ENCODE data around the gene NEDD4L.

The NEDD4L gene

DNA sequence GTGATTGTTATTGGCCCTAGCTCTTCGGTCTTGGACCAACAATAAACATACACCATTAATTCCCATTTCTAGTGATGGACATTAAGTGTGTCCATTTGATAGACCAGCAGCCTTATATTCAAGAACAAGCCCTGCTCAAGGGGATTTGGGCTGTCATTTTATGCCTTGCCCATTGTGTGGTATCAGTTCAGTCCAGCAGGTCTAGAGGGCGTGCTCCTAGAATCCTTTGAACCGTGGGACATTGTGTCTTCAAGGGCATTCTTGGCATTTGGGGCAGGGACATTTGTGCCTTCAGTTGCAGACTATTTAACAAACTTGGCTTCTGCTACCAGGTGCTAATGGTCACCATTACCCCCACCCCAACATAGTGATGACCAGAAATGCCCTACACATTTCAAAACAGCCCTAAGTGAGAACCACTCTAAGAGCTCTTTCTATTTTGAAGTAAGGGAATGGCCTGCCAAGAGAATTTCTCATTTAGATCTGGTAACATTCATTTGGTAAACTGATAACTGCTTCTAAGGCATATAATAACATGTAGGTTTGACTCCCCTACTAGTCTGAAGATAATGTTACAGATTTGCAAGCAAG lies 300.1 kb downstream of the NEDD4L start:
- TF ChIP-seq, protein P1, sequence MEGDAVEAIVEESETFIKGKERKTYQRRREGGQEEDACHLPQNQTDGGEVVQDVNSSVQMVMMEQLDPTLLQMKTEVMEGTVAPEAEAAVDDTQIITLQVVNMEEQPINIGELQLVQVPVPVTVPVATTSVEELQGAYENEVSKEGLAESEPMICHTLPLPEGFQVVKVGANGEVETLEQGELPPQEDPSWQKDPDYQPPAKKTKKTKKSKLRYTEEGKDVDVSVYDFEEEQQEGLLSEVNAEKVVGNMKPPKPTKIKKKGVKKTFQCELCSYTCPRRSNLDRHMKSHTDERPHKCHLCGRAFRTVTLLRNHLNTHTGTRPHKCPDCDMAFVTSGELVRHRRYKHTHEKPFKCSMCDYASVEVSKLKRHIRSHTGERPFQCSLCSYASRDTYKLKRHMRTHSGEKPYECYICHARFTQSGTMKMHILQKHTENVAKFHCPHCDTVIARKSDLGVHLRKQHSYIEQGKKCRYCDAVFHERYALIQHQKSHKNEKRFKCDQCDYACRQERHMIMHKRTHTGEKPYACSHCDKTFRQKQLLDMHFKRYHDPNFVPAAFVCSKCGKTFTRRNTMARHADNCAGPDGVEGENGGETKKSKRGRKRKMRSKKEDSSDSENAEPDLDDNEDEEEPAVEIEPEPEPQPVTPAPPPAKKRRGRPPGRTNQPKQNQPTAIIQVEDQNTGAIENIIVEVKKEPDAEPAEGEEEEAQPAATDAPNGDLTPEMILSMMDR (IDR thresholded peaks at IDR 0.05; ENCODE audit: low read depth, low read length, missing control alignments): no peak
- H3K4me3 ChIP-seq (ENCODE audit: low read depth, low read length): no peak overlapping the region
- DNase-seq (ENCODE audit: low read depth): no peak

DNA sequence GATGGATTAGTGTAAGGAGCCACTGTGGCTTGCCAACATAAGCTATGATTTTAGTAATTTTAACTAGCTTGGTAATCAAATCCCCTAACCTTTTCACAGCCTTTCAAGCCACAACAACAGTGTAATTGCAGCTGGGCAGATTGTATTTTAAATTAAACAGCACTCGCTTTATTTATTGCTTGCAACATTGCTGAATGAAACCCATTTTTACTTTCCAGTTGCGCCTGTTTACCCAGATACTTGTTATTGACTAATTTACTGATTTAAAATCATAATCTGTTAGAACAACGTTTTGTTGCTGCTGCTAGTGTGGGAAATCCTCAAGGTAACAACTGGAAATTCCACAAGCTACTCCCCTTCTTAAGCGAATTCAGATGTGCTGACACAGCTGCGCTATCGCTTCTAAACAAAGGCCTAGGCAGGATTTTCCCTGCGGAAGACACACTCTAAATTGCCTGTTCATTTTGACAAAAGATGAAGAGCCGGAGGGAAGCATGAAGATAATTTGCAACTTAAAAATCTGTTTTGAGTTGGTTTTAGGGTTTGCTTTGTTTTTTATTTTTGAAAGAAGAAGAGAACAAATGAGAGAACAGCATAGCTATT lies 300.9 kb downstream of the NEDD4L start:
- no peak for DNase-seq (ENCODE audit: low read depth)
- no peak overlapping the region for H3K4me3 ChIP-seq (ENCODE audit: low read depth, low read length)
- TF ChIP-seq, protein P1 (IDR thresholded peaks at IDR 0.05; ENCODE audit: low read depth, low read length, missing control alignments): no peak

DNA sequence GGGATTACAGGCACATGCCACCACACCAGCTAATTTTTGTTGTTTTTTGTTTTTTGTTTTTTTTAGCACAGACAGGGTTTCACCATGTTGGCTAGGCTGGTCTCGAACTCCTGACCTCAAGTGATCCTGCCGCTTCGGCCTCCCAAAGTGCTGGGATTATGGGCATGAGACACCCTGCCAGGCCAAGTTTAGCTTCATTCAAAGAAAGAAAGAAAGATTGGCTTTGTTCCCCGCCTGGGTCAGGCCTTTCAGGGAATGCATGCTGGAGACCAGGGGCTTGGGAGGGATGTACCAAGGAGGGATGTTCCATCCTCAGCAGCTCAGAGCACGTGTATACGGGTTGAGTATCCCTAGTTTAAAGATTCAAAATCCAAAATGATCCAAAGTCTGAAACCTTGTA lies 301.8 kb downstream of the NEDD4L start:
- TF ChIP-seq, protein P1 (IDR thresholded peaks at IDR 0.05; ENCODE audit: low read depth, low read length, missing control alignments): no peak
- DNase-seq (ENCODE audit: low read depth): no peak
- no peak overlapping the region for H3K4me3 ChIP-seq (ENCODE audit: low read depth, low read length)

DNA sequence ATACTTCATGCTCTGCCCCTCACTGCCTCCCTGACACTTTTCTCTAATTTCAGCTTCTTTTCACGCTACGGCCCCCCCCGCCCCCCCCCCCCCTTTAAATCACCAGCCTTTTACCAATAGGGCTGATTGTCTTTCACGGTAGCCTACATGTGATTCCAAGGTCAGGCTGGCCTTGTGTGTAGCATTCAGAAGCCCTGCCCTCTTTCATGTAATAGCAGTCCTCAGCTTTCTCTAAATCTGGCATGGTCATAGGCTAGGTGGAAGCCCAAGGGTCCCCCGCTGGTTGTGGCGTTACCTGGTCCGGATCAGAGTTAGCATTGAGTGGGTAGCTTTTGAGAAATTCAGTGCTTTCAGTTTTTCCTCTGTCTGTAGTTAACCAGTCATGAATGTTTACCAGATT lies 303.1 kb downstream of the NEDD4L start:
- no peak overlapping the region for H3K4me3 ChIP-seq (ENCODE audit: low read depth, low read length)
- TF ChIP-seq, protein P1 (IDR thresholded peaks at IDR 0.05; ENCODE audit: low read depth, low read length, missing control alignments): no peak
- no peak for DNase-seq (ENCODE audit: low read depth)

DNA sequence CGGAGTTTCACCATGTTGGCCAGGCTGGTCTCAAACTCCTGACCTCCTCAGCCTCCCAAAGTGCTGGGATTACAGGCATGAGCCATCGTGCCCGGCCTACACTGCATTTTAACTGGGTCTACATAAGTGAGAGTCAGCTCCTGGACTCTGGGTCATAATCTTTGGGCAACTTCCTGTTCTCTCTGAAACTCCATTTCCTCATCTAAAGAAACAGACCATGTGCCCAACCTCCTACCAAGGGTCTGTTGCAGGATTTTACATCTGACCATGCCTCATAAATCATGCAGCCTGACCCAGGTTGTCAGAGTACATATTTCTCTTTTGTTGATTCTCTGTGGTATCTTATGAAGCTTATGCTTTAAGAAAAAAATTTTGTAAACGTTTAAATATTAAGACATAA lies 304.5 kb downstream of the NEDD4L start:
- no peak overlapping the region for H3K4me3 ChIP-seq (ENCODE audit: low read depth, low read length)
- no peak for DNase-seq (ENCODE audit: low read depth)
- TF ChIP-seq, protein P1 (IDR thresholded peaks at IDR 0.05; ENCODE audit: low read depth, low read length, missing control alignments): no peak

DNA sequence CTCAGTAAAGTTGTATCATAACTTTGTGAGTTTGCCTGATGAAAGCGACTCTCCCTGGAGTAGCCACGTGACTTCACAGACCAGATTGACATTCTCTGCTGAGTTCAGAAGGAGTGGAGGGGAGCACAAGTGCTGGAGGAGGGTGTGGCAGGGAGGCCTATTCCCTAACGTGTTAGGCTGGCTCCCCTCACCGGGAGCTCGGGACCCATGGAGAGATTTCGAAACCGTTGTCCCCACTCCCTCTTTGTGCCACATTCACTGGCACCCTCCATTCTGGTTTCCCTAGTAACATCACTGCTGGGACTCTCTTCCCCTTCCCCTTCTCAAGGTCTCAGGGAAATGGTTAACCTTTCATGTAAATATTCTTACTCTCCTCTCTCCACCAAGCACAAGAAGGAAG lies 304.9 kb downstream of the NEDD4L start:
- DNase-seq (ENCODE audit: low read depth): no peak
- TF ChIP-seq, protein P1 (IDR thresholded peaks at IDR 0.05; ENCODE audit: low read depth, low read length, missing control alignments): no peak
- no peak overlapping the region for H3K4me3 ChIP-seq (ENCODE audit: low read depth, low read length)

DNA sequence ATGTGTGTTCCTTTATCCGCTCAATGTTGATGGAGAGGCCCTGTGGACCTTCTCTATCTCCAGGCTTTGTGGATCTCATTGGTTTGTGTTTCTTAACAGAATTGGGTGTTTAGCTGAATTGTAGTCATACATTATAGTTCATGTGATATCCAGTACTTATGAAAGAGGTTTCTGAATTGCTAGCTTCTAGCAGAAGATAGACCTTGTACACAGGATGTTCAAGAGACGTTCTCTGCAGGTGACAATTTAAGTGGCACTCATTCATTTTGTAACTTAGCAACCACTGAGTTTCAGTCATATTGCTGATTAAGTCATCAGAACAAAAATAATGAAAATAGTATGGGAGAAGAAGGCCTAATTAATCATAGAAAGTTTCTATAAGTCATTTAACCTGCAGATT lies 305.6 kb downstream of the NEDD4L start:
- TF ChIP-seq, protein P1 (IDR thresholded peaks at IDR 0.05; ENCODE audit: low read depth, low read length, missing control alignments): no peak
- no peak for DNase-seq (ENCODE audit: low read depth)

More for the DNA sequence above, 305.6 kb downstream of the NEDD4L start:
- no peak overlapping the region for H3K4me3 ChIP-seq (ENCODE audit: low read depth, low read length)
